ENCODE measurements around the gene SEL1L3.
"Not testable (repeated sequence)": the region's sequence is repeated elsewhere in the genome, so short reads cannot be mapped to it uniquely, and the experiment has no call there.

The SEL1L3 gene

DNA sequence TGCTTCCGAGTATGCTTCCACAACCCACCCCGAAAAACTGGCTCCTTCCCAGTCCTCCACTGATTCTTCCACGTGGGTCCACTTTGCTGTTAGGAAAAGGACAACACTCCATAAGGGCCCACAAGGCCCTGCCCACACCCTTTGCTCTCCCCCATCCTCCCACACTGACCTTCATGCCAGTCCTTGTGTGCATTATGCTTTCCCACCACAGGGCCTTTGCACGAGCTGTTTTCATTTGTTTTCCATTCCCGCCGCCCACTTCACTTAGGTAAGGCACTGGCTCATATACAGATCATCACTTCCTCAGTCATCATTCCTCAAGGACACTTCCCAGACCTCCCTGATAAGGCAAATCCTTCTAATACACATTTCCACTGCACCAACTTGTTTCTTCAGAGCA lies 16.8 kb upstream of the SEL1L3 start:
- DNase-seq (ENCODE audit: low read depth) = no peak

DNA sequence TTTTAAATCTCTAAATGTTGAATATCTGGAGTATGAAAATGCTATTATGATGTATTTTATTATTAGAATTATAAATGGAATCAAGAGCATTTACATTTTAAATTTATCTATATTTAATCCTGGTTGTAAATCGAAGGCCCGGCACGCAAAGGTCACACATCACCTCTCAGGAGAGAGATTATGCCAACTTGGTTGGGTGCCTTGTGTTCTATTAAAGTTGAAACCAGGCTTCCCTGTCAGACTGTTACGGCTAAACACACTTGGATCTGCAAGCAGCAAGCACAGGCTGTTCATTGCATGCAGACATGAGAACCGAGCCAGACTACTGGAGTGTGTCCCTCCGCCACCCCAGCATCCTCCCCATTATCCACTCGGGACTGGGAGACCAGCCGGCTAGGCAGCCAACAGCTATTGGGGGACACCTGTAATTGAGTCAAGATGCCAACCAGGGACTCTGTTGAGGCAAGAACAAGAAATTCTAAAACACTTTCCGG lies 16.4 kb upstream of the SEL1L3 start:
- DNase-seq (ENCODE audit: low read depth) = no peak

DNA sequence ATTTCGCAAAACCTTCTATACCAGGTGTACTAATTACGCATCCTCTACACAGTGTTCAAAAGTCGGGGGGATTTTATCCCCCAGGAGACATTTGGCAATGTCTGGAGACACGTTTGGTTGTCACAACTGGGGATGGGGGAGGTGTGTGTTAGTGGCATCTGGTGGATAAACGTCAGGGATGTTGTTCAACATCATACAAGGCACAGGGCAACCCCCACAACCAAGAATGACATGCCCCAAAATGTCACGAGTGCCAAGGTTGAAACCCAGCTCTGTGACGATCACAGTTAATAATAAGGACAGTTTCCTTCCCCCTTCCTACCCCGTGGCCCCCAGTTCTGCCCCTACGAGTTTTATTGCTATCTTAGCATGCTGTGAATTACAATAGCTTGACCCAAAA lies 15.9 kb upstream of the SEL1L3 start:
- no peak for DNase-seq (ENCODE audit: low read depth)

DNA sequence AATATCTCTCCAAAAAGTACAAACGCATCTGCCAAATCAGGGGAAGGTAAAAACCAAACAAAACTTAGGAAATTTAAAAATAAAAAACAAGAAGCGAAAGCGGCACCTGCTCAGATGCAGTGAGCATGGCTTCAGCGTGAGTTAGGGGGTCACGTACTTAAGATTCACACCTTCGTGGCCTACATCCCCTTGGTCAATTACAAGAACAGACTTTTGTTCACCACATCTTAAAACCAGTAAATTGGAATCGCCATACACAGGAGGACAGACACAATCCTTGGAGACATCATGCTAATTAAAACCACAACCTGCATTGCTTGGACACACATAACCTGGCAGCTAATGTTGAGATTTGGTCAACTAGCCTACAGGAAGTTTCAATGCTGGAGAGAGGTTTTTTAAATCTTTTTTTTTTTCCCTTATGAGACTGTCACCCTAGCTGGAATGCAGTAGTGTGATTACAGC lies 12.5 kb upstream of the SEL1L3 start:
- DNase-seq (ENCODE audit: low read depth) = no peak

DNA sequence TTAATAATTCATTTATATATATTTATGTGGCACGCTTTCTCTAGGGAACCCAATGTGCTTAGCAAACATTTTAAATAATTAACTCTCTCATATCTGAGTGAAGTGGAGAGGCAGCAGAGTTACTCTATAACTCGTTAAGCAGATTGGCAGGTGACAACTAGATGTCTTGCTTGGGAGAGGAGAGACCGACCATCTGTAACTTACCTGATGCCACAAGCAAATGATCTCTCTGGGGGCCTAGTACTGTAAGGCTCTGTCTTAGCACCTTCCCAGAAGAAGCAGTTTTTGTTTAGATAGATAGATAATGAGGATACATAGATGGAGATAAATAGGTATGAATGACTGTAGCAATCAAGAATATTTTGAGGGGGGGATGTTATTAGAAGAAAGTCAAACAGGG lies 11.9 kb upstream of the SEL1L3 start:
- no peak for DNase-seq (ENCODE audit: low read depth)

DNA sequence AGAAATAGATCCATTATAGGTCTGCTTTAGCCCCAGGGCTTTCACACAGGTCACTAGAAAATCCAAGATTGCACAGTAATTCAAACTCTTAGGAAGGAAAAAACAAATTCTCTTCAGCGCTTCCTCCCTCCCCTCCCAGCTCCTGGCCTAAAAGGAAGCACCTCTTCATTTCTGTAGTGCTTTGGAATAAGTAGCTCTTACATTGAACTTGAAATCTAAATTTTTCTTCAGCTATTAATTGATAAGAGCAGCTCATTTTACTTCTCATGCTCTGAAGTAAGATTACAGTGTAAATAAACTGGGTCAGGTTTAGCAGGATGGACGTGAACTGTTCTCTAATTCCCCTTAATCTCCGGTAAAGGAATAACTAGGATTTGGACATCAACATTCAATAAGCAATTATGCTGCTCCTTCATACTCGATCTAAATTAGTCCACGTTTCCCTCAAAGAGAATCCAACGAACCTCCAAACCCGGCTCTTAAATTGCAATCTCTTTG lies 10.9 kb upstream of the SEL1L3 start:
- no peak for DNase-seq (ENCODE audit: low read depth)

DNA sequence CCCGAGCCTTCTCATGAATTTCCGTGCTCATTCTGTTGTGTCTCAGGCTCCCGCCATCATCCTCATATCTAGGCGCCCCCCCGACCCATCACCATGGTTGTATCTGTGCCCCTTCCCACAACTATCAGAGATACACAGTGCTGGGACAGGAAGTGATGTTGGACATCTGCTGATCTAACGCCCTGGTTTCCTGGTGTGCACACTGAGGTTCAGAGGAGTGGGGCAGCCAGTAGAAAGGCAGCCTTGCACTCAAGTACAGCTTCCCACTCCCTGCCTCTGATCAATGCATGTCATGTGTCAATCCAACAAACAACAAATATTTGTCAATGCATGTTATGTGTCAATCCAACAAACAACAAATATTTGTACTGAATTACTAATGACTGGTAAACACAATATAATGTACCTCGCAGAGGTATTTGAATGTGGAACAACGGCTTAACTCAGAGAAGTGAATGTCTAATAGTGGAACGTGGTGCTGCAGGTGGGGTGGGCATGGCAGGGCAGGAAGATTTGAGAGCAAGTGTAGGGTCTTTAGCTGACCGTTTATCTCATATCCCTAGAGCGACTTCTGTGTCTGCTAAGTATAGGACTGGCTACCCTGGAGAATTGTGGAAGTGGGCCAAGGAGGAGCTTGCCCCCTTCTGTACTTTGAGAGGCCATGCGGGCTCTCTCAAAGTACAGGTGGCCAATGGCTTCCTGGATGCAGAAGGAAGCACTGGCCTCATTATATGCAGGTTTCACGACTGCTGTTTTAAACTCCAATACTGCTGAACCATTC lies 10.3 kb upstream of the SEL1L3 start:
- no peak for DNase-seq (ENCODE audit: low read depth)

DNA sequence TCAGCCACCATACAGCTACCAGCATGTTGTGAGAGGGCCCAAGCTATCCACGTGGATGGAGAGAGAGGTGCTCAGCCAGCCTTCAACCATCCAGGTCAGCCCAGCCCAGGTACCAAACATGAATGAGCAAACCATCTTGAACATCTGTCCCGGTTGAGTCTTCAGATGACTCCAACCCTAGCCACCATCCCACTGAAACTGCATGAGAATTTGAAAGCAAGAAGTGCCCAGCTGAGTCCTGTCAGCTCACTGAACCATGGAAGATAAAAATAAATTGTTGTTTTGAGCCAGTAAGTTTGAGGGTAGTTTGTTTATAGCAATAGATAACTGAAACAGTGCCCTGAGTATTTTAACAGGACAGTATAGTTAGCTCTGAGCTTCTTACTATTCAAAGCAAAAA lies 7.3 kb upstream of the SEL1L3 start:
- no peak for DNase-seq (ENCODE audit: low read depth)

DNA sequence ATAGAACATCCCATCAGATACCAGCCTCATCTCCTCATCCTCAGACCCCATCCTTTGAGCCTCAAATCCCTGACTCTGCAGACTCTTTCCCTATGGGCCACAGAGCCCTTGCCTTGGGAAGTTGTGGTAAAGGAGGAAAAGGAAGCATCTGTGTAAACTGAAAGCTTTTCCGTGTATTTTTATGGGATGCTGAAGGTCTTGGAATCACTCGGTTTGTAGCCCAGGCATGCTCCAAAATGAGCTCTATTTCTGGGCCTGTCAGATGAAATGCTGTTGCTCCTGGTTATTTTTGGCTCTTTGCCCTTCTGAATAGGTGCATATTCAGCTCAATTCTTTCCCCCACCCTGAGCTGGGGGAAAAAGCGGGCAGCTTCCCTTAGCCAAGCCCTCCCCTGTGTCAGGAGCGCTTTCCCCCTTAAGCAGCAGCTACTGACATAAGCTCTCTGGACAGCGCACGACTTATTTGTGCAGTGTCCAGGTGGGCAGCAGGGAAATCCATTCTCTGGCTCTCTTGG lies 5.0 kb upstream of the SEL1L3 start:
- DNase-seq (ENCODE audit: low read depth) = no peak

DNA sequence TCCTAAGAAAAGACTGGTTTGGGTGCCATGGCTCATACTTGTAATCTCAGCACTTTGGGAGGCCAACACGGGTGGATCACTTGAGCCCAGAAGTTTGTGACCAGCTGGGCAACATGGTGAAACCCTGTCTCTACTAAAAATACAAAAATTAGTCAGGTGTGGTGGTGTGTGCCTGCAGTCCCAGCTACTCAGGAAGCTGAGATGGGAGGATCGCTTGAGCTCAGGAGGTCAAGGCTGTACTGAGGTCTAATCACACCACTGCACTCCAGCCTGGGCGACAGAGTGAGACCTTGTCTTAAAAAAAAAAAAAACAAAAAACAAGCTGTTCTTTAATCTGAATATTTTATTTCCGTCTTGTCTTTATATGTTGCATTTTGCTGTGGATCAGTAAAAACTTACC lies 3.6 kb upstream of the SEL1L3 start:
- DNase-seq (ENCODE audit: low read depth) = not testable (repeated sequence)

DNA sequence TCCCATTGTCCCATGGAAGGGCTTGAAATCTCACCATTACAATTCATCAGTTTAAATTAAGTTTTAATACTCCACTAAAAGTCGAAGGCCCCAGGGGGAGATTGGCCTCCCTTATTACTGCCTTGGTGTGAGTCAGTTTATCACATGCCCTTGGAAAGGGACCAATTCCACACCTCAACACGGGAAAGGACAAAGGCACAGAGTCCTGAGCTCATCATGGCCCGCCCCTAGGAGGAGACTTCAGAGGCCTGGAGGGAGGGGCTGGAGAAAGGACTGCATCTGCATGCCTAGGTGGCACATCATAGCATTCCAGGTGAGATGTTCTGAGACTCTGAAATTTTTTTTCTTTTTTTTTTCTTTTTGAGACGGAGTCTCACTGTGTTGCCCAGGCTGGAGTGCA lies 2.8 kb upstream of the SEL1L3 start:
- peak; percentile 38 for DNase-seq (ENCODE audit: low read depth)

DNA sequence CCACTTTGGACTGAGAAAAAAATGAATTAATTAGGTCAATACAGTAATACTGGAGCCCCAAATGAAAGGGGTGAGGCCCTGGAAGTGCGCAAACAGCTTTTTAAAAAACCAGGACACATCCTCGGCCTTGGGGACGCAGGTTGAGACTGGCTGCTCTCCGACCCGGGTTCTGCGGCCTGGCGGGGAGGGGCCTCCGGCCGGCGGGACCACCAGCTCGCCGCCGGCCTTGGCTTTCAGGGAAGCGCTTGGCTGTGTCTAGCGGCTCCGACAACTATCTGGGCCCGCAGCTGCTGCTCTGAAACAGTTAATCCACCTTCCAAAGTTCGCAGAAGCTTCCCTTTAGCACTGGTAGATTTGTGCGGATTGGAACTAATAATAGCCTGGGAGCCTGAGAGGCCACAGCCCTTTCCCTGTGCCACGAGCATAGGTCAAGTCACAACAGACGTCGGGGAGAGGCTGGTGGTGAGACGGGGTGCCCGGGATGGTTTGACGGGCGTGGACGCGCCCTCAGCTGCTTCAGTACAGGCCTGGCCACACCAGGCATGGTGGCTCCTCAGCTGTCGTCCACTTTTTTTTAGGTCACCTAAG lies 1.1 kb upstream of the SEL1L3 start:
- no peak for DNase-seq (ENCODE audit: low read depth)

DNA sequence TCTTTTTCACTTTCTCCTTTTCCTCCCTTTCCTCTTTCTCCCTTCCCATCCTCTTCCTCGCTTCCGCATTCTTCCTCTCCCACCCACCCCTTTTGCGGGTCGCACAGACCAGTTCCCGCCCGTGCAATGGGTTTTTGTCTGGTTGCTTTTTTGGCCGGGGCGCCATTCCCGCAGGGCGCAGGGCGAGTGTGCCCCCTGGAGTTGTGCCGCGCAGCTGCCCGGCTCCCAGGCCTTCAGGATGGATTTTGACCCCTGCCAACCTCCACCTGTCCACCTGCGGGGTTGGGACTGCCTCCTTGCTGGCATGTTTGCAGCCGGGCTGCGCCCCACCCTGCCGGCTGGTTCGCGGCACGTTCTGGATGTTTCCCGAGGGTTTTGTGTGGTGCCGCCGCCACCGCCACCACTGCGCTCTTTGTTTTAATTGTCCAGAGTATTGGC lies 578 bp upstream of the SEL1L3 start:
- DNase-seq (ENCODE audit: low read depth) = no peak

DNA sequence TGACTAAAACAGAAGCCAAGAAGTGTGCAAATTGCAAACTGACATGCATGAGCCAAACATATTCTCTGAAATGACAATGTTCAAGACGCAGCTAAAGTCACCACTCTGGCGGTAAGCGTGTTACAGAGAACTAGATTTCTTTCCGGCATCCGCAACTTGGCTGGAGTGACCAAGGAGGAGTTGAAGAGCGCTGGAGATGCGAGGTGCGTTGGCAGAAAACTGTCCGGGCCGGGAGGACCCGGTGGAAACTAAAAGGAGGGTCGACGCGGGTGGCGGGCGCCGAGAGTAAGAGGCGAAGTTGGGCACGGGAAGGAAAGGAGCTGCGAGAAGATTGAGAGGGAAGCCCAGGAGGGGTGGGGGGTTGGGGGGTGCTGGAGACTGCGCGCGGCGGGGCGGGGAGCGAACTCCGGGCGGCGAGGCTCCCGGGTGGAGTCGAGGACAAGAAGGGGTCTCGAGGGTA lies 807 bp downstream of the SEL1L3 start:
- peak; percentile 25 for DNase-seq (ENCODE audit: low read depth)

DNA sequence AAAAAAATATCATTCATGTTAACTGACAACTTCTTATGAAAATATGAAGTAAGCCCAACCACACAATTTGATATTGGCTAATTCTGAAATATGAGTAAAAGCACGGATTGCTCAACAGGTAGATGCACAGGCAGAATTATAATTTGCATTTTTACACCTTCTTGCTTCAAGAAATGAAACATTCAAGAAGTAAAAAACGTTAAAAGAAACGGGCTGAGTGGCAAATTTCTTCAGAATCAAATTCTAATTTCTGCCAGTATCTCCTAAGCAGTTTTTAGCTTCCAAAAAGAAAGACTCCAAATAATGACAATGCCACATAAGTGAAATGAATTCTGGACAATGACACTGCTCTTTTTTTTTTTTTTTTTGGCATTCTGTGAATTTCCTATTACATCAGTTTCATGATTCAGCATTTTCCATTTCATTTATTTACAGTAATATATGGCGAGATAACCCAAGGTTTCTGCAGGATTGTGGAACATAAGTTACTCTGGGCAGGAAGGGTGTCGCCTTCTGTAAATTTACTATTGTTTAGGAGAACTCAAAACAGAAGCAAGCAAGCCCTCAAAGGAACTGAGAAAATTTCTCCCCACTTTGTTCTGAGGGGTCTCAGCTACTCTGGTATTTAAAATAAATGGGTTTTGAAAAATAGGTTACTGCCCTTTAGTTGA lies 1.4 kb downstream of the SEL1L3 start:
- no peak for DNase-seq (ENCODE audit: low read depth)

DNA sequence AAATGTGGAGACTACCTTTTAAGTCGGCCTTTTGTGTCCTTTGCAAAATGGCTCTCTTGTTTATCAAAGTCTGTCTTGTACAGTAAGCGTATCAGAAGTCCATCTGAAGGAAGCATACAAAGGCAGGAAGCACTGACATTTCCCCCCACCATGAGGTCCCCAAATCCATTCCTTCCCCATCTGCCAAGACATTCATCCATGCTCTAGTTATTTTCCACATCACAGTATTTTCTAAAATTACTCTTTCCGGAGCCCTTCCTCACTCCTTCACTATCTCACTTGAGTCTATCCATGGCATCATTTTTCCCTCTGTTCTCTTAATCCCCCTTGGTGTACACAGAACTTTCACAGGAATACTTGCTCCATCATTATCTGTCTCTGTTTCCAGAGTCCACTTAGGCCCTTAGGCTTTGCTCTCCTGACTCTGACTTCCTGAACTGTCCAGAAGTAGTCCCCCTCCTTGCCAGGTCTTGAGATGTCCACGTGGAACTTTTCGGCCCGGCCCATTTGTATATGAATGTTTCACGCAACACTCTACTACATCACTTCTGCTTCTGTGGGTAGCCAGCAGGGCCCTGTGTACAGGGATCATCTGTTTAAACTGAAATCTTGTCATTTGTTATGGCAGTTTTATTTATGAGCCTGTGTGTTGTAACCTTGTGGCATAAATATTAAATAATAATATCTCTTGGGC lies 2.1 kb downstream of the SEL1L3 start:
- no peak for DNase-seq (ENCODE audit: low read depth)

DNA sequence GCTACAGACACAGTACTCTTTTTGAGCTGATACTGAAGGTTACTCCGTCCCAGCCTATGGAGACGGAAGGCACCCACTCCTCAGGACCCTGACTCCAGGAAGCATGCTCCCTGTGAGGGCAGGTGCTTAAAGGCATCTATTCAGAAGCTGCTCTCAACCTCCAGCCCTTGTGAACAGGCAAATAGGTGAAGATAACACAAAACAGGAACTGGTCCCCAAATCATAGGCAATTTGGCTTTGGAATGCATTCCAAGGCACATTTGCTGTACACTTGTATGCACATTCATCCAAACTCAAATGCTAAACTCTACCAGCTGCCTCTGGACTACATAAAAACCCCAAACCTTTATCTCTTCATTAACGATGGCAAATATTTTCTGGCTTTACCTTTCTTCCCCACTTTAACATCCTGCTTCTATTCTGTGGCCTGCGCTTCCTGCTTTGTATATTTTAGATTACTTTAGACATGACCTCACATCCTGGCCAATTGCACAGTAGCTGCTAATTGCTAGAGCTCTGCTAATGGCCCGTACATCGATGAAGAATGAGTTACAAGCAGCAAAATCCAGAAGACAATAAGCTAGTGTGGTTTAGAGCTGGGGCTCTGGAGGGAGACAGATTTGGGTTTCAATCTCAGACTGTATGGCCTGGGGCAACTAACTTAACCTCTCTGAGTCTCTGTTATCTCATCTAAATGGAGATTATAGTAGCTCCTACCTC lies 3.2 kb downstream of the SEL1L3 start:
- no peak for DNase-seq (ENCODE audit: low read depth)

DNA sequence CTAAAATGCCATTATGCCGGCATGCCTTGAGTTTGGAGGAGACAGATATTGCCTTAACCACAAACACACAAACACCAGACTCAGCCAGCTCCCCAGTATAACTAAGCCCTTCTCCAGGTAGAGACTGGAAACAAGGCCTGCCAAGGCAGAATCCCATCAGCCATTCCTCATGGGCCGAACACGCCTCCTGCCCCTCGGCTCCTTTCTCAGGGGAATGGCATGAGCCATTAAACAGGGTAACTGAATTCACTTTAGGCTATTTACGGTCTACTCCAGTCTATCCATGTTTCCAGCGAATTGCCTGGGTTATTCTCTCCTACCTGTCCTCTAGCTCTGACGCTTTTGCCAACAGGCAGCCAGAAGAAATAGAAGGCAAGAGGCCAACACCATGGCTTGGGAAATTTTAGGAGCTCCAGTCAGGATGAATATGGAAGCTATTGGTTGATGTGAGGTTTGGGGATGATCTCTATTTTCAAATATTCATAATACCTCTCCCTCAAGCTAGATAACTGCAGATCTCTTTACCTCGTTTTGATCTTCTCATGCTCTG lies 4.9 kb downstream of the SEL1L3 start:
- no peak for DNase-seq (ENCODE audit: low read depth)

DNA sequence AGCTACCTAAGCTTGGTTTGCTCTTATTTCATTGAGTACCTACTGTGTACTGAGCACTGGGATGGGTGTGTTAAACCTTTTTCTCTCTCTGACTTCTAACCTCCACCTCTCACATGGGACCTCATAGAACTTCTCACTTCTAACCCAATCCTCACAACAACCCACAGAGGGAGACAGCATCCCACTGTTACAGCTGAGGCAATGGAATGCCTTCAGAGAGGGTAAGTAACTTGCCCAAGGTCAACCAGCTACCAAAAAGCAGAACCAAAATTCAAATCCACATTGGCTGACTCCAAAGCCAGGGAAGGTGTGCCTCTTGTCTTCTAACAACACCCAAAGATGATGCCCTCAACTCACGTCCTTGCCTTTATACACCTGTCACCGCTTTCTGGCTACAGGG lies 5.4 kb downstream of the SEL1L3 start:
- DNase-seq (ENCODE audit: low read depth) = no peak

DNA sequence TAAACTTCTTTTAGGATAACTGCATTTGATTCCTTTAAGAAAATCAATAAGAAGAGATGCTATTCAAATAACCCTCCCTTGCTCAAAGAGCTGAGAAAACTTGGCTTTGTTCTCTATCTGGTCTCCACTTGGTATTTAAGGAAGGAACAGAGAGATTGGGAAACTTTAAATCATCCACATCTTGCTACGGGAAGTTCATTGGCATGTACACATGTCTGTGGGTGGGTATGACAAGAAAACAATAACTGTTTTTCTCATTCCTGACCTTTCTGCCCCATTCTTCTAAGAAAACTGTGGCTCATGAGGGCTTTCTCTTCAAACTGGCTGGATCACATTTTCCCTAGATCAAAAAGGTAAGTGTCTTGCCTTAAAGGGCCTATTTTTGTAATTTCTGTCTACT lies 6.0 kb downstream of the SEL1L3 start:
- no peak for DNase-seq (ENCODE audit: low read depth)

DNA sequence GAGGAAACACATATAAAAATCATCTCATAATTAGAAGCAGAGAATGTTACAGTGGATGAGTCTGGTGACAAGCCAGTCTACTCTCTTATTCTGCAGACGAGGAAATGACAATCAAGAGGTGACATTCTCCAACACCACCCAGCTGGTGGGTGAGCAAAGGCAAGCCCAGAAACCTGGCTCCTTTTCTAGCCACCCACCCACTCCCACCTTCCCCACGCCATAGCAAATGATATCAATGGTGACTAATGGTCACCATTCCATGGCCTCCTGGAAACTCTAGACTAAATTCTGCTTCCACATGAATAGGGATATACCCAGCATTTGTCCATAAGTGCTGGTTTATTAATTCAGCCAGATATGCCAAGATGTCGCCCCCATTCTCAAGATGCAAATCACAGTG lies 10.7 kb downstream of the SEL1L3 start:
- no peak for DNase-seq (ENCODE audit: low read depth)
